ENCODE data around the gene MTARC1. TPM values are rescaled to one million over a fixed set of nuclear protein-coding genes. Genes with fewer than 3 reads are reported as not detected.

The MTARC1 gene
- total RNA-seq, 6 donors from 2014 or later: 10.0 to 41.7 (median 22.3) TPM

DNA sequence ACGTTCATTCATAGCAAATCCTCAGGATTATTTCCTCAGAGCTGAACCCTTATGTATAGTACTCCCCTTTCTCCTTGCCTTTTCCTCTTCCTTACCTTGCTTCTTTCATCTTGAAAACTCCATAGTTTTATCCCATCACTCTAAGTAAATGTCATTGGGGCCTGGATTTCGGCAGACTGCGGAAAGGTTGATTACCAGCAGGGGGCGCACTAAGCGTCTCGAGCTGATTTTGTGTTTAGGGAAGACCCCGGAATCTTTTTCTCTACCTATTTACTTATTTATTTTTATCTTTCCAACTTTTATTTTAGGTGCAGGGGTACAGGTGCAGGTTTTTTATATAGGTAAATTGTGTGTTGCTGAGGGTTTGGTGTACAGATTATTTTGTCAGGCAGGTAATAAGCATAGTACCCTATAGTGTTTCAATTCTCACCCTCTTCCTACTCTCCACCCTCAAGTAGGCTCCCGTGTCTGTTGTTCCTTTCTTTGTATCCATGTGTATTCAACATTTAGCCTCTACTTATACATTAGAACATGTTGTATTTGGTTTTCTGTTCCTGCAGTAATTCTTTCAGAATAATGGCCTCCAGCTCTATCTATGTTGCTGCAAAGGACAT is 11.4 kb upstream of the MTARC1 start:
- no peaks in the 10 kb centered on the region for H3K27me3 ChIP-seq
- TF ChIP-seq CTCF (IDR thresholded peaks at IDR 0.05) (peak; percentile 35 to 82 (median 52)), POLR2A (IDR thresholded peaks at IDR 0.05) (no peak)
- DNase-seq (peak in 1 of 2 donors; percentile 36), ATAC-seq (ENCODE audit: low FRiP score in 2 of 2) (peak in 1 of 2 donors; percentile 37)
- no peak overlapping the region for H3K27ac ChIP-seq
- 21 to 29% methylated on average over 8 of the region's 8 CpGs for WGBS, 2 donors
- H3K4me3 ChIP-seq: no peak overlapping the region
- no peaks in the 10 kb centered on the region for H3K9me3 ChIP-seq
- peaks cover 0 to 58% (median 8%) of the 10 kb centered on the region in 4 donors for H3K36me3 ChIP-seq
- H3K4me1 ChIP-seq: peaks cover 0 to 8% (median 3%) of the 10 kb centered on the region in 4 donors

GRCh38 chr1:220776254-220776653 is 10.5 kb upstream of the MTARC1 start:
- no peak for ATAC-seq (ENCODE audit: low FRiP score in 2 of 2)
- WGBS, 2 donors: 91 to 92% methylated on average over 7 of the region's 7 CpGs
- TF ChIP-seq POLR2AphosphoS5 (IDR thresholded peaks at IDR 0.05) (no peak), POLR2A (IDR thresholded peaks at IDR 0.05) (no peak), CTCF (IDR thresholded peaks at IDR 0.05) (no peak), EP300 (IDR thresholded peaks at IDR 0.05) (no peak)
- Histone ChIP-seq H3K27me3 (no peaks in the 10 kb centered on the region), H3K4me3 (no peak overlapping the region), H3K9me3 (no peaks in the 10 kb centered on the region), H3K36me3 (peaks cover 0 to 53% (median 4%) of the 10 kb centered on the region in 4 donors), H3K4me1 (peaks cover 0 to 8% (median 3%) of the 10 kb centered on the region in 4 donors), H3K27ac (no peak overlapping the region)
- DNase-seq: no peak

- 30 to 32% methylated on average over 19 of the region's 19 CpGs for WGBS, 2 donors
- ATAC-seq (ENCODE audit: low FRiP score in 2 of 2): peak; percentile 92 to 95
- Histone ChIP-seq H3K27me3 (no peaks in the 10 kb centered on the region), H3K9me3 (no peaks in the 10 kb centered on the region), H3K4me1 (peaks cover 0 to 8% (median 3%) of the 10 kb centered on the region in 4 donors), H3K4me3 (no peak overlapping the region), H3K36me3 (peaks cover 0 to 52% (median 3%) of the 10 kb centered on the region in 4 donors), H3K27ac (no peak overlapping the region)
- peak; percentile 85 to 93 for DNase-seq
- TF ChIP-seq CTCF (IDR thresholded peaks at IDR 0.05): peak; percentile 80 to 91 (median 87)
- no peak for TF ChIP-seq POLR2A (IDR thresholded peaks at IDR 0.05)
Observed at GRCh38 chr1:220776720-220777326, 9.9 kb upstream of the MTARC1 start.

DNA sequence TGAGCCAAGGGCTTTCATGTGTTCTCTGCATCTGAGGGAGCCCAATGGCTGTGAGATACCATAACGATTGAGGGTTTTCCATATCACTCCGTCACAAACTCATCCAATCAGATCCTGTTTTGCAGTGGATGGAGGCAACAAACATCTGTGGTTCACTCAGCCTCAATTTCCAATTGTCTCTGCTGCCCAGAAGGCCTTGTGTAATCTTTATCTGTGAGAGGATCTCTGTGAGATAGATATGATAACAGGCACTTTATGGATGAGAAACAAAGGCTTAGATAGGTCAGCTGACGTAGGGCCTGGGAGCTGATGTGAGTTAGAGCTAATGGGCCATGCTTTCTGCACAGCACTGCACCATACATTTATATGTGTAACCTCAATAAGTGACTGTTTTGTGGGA is 3.3 kb upstream of the MTARC1 start:
- Histone ChIP-seq H3K36me3 (peaks cover 0 to 42% (median 3%) of the 10 kb centered on the region in 4 donors), H3K4me1 (peaks cover 11 to 23% (median 20%) of the 10 kb centered on the region in 4 donors), H3K27ac (no peak overlapping the region), H3K4me3 (no peak overlapping the region), H3K9me3 (no peaks in the 10 kb centered on the region), H3K27me3 (no peaks in the 10 kb centered on the region)
- DNase-seq: no peak
- WGBS, 2 donors: 90 to 92% methylated on average over 3 of the region's 3 CpGs
- no peak for ATAC-seq (ENCODE audit: low FRiP score in 2 of 2)
- TF ChIP-seq POLR2A (IDR thresholded peaks at IDR 0.05) (no peak), EP300 (IDR thresholded peaks at IDR 0.05) (no peak), CTCF (IDR thresholded peaks at IDR 0.05) (no peak), POLR2AphosphoS5 (IDR thresholded peaks at IDR 0.05) (no peak)

GRCh38 chr1:220784751-220785150 is 2.0 kb upstream of the MTARC1 start:
- 94 to 98% methylated on average over 4 of the region's 4 CpGs for WGBS, 2 donors
- Histone ChIP-seq H3K27ac (no peak overlapping the region), H3K9me3 (no peaks in the 10 kb centered on the region)

More at GRCh38 chr1:220784751-220785150, 2.0 kb upstream of the MTARC1 start:
- ATAC-seq (ENCODE audit: low FRiP score in 2 of 2) (no peak), DNase-seq (no peak)
- Histone ChIP-seq H3K4me3 (no peak overlapping the region), H3K36me3 (peaks cover 0 to 41% (median 3%) of the 10 kb centered on the region in 4 donors), H3K27me3 (no peaks in the 10 kb centered on the region), H3K4me1 (peaks cover 11 to 28% (median 21%) of the 10 kb centered on the region in 4 donors)
- TF ChIP-seq POLR2AphosphoS5 (IDR thresholded peaks at IDR 0.05): no peak

Measured in upper lobe of left lung (tissue), 6 donors.